GM12892 (cell line): ENCODE data around the gene ROR1.
"Not testable (repeated sequence)": the region's sequence is repeated elsewhere in the genome, so short reads cannot be mapped to it uniquely, and the experiment has no call there.

Experiments used
- DNase-seq: peaks from one replicate; pipeline ENCODE4 v3.0.0; 2011; ENCODE audit not compliant: insufficient read length
- FAIRE-seq: peaks from 2 replicates; lab custom pipeline; 2011; peaks lifted over from hg19 to GRCh38; lab: Jason Lieb, UNC
- POLR2A ChIP-seq: IDR thresholded peaks from 2 replicates; pipeline ENCODE4 v1.6.1; 2011; ENCODE audit warnings: low read depth, low read length, control low read depth
- POLR2AphosphoS5 ChIP-seq: IDR thresholded peaks from 2 replicates; pipeline ENCODE4 v1.6.1; 2011; ENCODE audit warnings: low read depth, low read length, control low read depth
- TAF1 ChIP-seq: IDR thresholded peaks from 2 replicates; pipeline ENCODE4 v1.6.1; 2011; ENCODE audit warnings: low read depth, mild to moderate bottlenecking, control low read depth, low read length, borderline replicate concordance

The ROR1 gene

GRCh38 chr1:63782982-63783381, 9.2 kb downstream of the ROR1 start:
- no peak for DNase-seq
- FAIRE-seq: no peak
- no peak for TF ChIP-seq POLR2AphosphoS5
- no peak for TF ChIP-seq POLR2A
- no peak for TF ChIP-seq TAF1

- no peak for FAIRE-seq
- TF ChIP-seq POLR2AphosphoS5 (no peak), TAF1 (no peak), POLR2A (no peak)
These were observed 10.3 kb downstream of the ROR1 start for GRCh38 chr1:63784083-63784482.

GRCh38 chr1:63784489-63785390, 10.9 kb downstream of the ROR1 start:
- no peak for FAIRE-seq
- TF ChIP-seq POLR2AphosphoS5 (no peak), TAF1 (no peak), POLR2A (no peak)
- no peak for DNase-seq

More at GRCh38 chr1:63784083-63784482, 10.3 kb downstream of the ROR1 start:
- DNase-seq: no peak

- not testable (repeated sequence) for FAIRE-seq, DNase-seq
These were observed 13.5 kb downstream of the ROR1 start for GRCh38 chr1:63787270-63787669.

GRCh38 chr1:63787875-63788274, 14.1 kb downstream of the ROR1 start:
- FAIRE-seq (no peak), DNase-seq (no peak)

GRCh38 chr1:63789856-63790605, 16.2 kb downstream of the ROR1 start:
- TF ChIP-seq TAF1: no peak
- TF ChIP-seq POLR2A: no peak
- TF ChIP-seq POLR2AphosphoS5: no peak
- DNase-seq: no peak
- no peak for FAIRE-seq

More at GRCh38 chr1:63787875-63788274, 14.1 kb downstream of the ROR1 start:
- TF ChIP-seq POLR2AphosphoS5 (no peak), POLR2A (no peak), TAF1 (no peak)

- no peak for TF ChIP-seq TAF1
- no peak for TF ChIP-seq POLR2AphosphoS5
- TF ChIP-seq POLR2A: no peak
- FAIRE-seq (no peak), DNase-seq (no peak)
These were observed 17.2 kb downstream of the ROR1 start for GRCh38 chr1:63790989-63791388.

GRCh38 chr1:63792152-63792551, 18.3 kb downstream of the ROR1 start:
- TF ChIP-seq POLR2A: no peak
- TF ChIP-seq TAF1: no peak
- no peak for TF ChIP-seq POLR2AphosphoS5
- FAIRE-seq: no peak
- DNase-seq: no peak

- DNase-seq (no peak), FAIRE-seq (no peak)
- TF ChIP-seq POLR2A: no peak
- TF ChIP-seq POLR2AphosphoS5: no peak
These were observed 20.0 kb downstream of the ROR1 start for GRCh38 chr1:63793741-63794240.

- FAIRE-seq (no peak), DNase-seq (no peak)
- TF ChIP-seq TAF1: no peak
- TF ChIP-seq POLR2AphosphoS5: no peak
- no peak for TF ChIP-seq POLR2A
These were observed 20.5 kb downstream of the ROR1 start for GRCh38 chr1:63794354-63794753.

- DNase-seq (no peak), FAIRE-seq (no peak)
- TF ChIP-seq POLR2AphosphoS5: no peak
- TF ChIP-seq POLR2A: no peak
- no peak for TF ChIP-seq TAF1
These were observed 21.1 kb downstream of the ROR1 start for GRCh38 chr1:63794939-63795378.
